ENCODE data around the gene IGFBP2. TPM values are rescaled to one million over a fixed set of nuclear protein-coding genes. Genes with fewer than 3 reads are reported as not detected.

The IGFBP2 gene
- polyA plus RNA-seq, 4 donors: 9.8 to 163 (median 56.4) TPM

GRCh38 chr2:216685327-216685875 lies 52.2 kb downstream of the IGFBP2 start:
- no peaks in the 10 kb centered on the region for H3K9me3 ChIP-seq (ENCODE audit: control insufficient read depth in 2 of 2, insufficient read depth in 1 of 2, low read depth in 1 of 2, low read length in 1 of 2)
- FAIRE-seq: no peak
- H3K36me3 ChIP-seq (ENCODE audit: control insufficient read depth in 3 of 3, insufficient read depth in 2 of 3, low read depth in 1 of 3, low read length in 3 of 3): peaks cover 0 to 13% (median 0%) of the 10 kb centered on the region in 3 donors
- H3K27me3 ChIP-seq (ENCODE audit: control insufficient read depth in 3 of 3, insufficient read depth in 3 of 3, low read length in 3 of 3): peaks cover 0 to 41% (median 0%) of the 10 kb centered on the region in 3 donors
- no peak for DNase-seq
- 80 to 84% (median 82%) methylated on average over 5 of the region's 5 CpGs for WGBS, 3 donors
- no peak overlapping the region for H3K4me3 ChIP-seq (ENCODE audit: low read depth in 1 of 3, low read length in 3 of 3)
- H3K4me1 ChIP-seq (ENCODE audit: control insufficient read depth in 3 of 3, insufficient read depth in 2 of 3, low read depth in 1 of 3, low read length in 2 of 3): peaks cover 0 to 3% (median 0%) of the 10 kb centered on the region in 3 donors
- H3K27ac ChIP-seq (ENCODE audit: low read depth in 1 of 3, low read length in 2 of 3): no peak overlapping the region

- H3K36me3 ChIP-seq (ENCODE audit: control insufficient read depth in 3 of 3, insufficient read depth in 2 of 3, low read depth in 1 of 3, low read length in 3 of 3): peaks cover 0 to 13% (median 0%) of the 10 kb centered on the region in 3 donors
Observed at GRCh38 chr2:216687111-216687510, 53.9 kb downstream of the IGFBP2 start.

GRCh38 chr2:216687646-216688045 lies 54.4 kb downstream of the IGFBP2 start:
- Histone ChIP-seq H3K27me3 (ENCODE audit: control insufficient read depth in 3 of 3, insufficient read depth in 3 of 3, low read length in 3 of 3) (peaks cover 0 to 60% (median 0%) of the 10 kb centered on the region in 3 donors), H3K27ac (ENCODE audit: low read depth in 1 of 3, low read length in 2 of 3) (no peak overlapping the region), H3K4me3 (ENCODE audit: low read depth in 1 of 3, low read length in 3 of 3) (no peak overlapping the region), H3K36me3 (ENCODE audit: control insufficient read depth in 3 of 3, insufficient read depth in 2 of 3, low read depth in 1 of 3, low read length in 3 of 3) (peaks cover 0 to 13% (median 0%) of the 10 kb centered on the region in 3 donors), H3K4me1 (ENCODE audit: control insufficient read depth in 3 of 3, insufficient read depth in 2 of 3, low read depth in 1 of 3, low read length in 2 of 3) (peaks cover 0 to 8% (median 0%) of the 10 kb centered on the region in 3 donors), H3K9me3 (ENCODE audit: control insufficient read depth in 2 of 2, insufficient read depth in 1 of 2, low read depth in 1 of 2, low read length in 1 of 2) (no peaks in the 10 kb centered on the region)
- WGBS, 3 donors: 43 to 45% (median 44%) methylated on average over 4 of the region's 4 CpGs
- FAIRE-seq (no peak), DNase-seq (no peak)

More at GRCh38 chr2:216687111-216687510, 53.9 kb downstream of the IGFBP2 start:
- peaks cover 0 to 5% (median 0%) of the 10 kb centered on the region in 3 donors for H3K4me1 ChIP-seq (ENCODE audit: control insufficient read depth in 3 of 3, insufficient read depth in 2 of 3, low read depth in 1 of 3, low read length in 2 of 3)
- FAIRE-seq (no peak), DNase-seq (no peak)
- peaks cover 0 to 54% (median 0%) of the 10 kb centered on the region in 3 donors for H3K27me3 ChIP-seq (ENCODE audit: control insufficient read depth in 3 of 3, insufficient read depth in 3 of 3, low read length in 3 of 3)
- H3K9me3 ChIP-seq (ENCODE audit: control insufficient read depth in 2 of 2, insufficient read depth in 1 of 2, low read depth in 1 of 2, low read length in 1 of 2): no peaks in the 10 kb centered on the region
- H3K27ac ChIP-seq (ENCODE audit: low read depth in 1 of 3, low read length in 2 of 3): no peak overlapping the region
- WGBS, 3 donors: 62 to 80% (median 74%) methylated on average over 5 of the region's 5 CpGs
- H3K4me3 ChIP-seq (ENCODE audit: low read depth in 1 of 3, low read length in 3 of 3): no peak overlapping the region

GRCh38 chr2:216688731-216689340 lies 55.6 kb downstream of the IGFBP2 start:
- Histone ChIP-seq H3K36me3 (ENCODE audit: control insufficient read depth in 3 of 3, insufficient read depth in 2 of 3, low read depth in 1 of 3, low read length in 3 of 3) (peaks cover 0 to 13% (median 0%) of the 10 kb centered on the region in 3 donors), H3K9me3 (ENCODE audit: control insufficient read depth in 2 of 2, insufficient read depth in 1 of 2, low read depth in 1 of 2, low read length in 1 of 2) (no peaks in the 10 kb centered on the region), H3K27ac (ENCODE audit: low read depth in 1 of 3, low read length in 2 of 3) (no peak overlapping the region), H3K4me1 (ENCODE audit: control insufficient read depth in 3 of 3, insufficient read depth in 2 of 3, low read depth in 1 of 3, low read length in 2 of 3) (peaks cover 0 to 14% (median 0%) of the 10 kb centered on the region in 3 donors), H3K4me3 (ENCODE audit: low read depth in 1 of 3, low read length in 3 of 3) (no peak overlapping the region), H3K27me3 (ENCODE audit: control insufficient read depth in 3 of 3, insufficient read depth in 3 of 3, low read length in 3 of 3) (peaks cover 0 to 64% (median 0%) of the 10 kb centered on the region in 3 donors)
- WGBS, 3 donors: 42 to 56% (median 53%) methylated on average over 9 of the region's 9 CpGs
- no peak for FAIRE-seq
- DNase-seq: no peak

- DNase-seq (no peak), FAIRE-seq (no peak)
- H3K9me3 ChIP-seq (ENCODE audit: control insufficient read depth in 2 of 2, insufficient read depth in 1 of 2, low read depth in 1 of 2, low read length in 1 of 2): no peaks in the 10 kb centered on the region
- no peak overlapping the region for H3K4me3 ChIP-seq (ENCODE audit: low read depth in 1 of 3, low read length in 3 of 3)
- WGBS, 3 donors: 81 to 88% (median 86%) methylated on average over 3 of the region's 3 CpGs
- H3K27ac ChIP-seq (ENCODE audit: low read depth in 1 of 3, low read length in 2 of 3): no peak overlapping the region
- peaks cover 0 to 67% (median 4%) of the 10 kb centered on the region in 3 donors for H3K27me3 ChIP-seq (ENCODE audit: control insufficient read depth in 3 of 3, insufficient read depth in 3 of 3, low read length in 3 of 3)
- peaks cover 0 to 19% (median 0%) of the 10 kb centered on the region in 3 donors for H3K4me1 ChIP-seq (ENCODE audit: control insufficient read depth in 3 of 3, insufficient read depth in 2 of 3, low read depth in 1 of 3, low read length in 2 of 3)
- H3K36me3 ChIP-seq (ENCODE audit: control insufficient read depth in 3 of 3, insufficient read depth in 2 of 3, low read depth in 1 of 3, low read length in 3 of 3): peaks cover 0 to 13% (median 0%) of the 10 kb centered on the region in 3 donors
Observed at GRCh38 chr2:216689397-216689796, 56.2 kb downstream of the IGFBP2 start.

GRCh38 chr2:216690456-216690852 lies 57.2 kb downstream of the IGFBP2 start:
- Histone ChIP-seq H3K4me3 (ENCODE audit: low read depth in 1 of 3, low read length in 3 of 3) (peak overlapping the region in 1 of 3 donors; percentile 14), H3K4me1 (ENCODE audit: control insufficient read depth in 3 of 3, insufficient read depth in 2 of 3, low read depth in 1 of 3, low read length in 2 of 3) (peaks cover 0 to 23% (median 0%) of the 10 kb centered on the region in 3 donors), H3K9me3 (ENCODE audit: control insufficient read depth in 2 of 2, insufficient read depth in 1 of 2, low read depth in 1 of 2, low read length in 1 of 2) (no peaks in the 10 kb centered on the region), H3K36me3 (ENCODE audit: control insufficient read depth in 3 of 3, insufficient read depth in 2 of 3, low read depth in 1 of 3, low read length in 3 of 3) (peaks cover 0 to 13% (median 0%) of the 10 kb centered on the region in 3 donors), H3K27me3 (ENCODE audit: control insufficient read depth in 3 of 3, insufficient read depth in 3 of 3, low read length in 3 of 3) (peaks cover 1 to 76% (median 11%) of the 10 kb centered on the region in 3 donors), H3K27ac (ENCODE audit: low read depth in 1 of 3, low read length in 2 of 3) (no peak overlapping the region)
- 32 to 39% (median 35%) methylated on average over 6 of the region's 6 CpGs for WGBS, 3 donors
- DNase-seq (no peak), FAIRE-seq (no peak)

GRCh38 chr2:216690853-216691741 lies 57.9 kb downstream of the IGFBP2 start:
- Histone ChIP-seq H3K27ac (ENCODE audit: low read depth in 1 of 3, low read length in 2 of 3) (peak overlapping the region in 2 of 3 donors; percentile 79 to 87), H3K4me3 (ENCODE audit: low read depth in 1 of 3, low read length in 3 of 3) (peak overlapping the region in 1 of 3 donors; percentile 49), H3K27me3 (ENCODE audit: control insufficient read depth in 3 of 3, insufficient read depth in 3 of 3, low read length in 3 of 3) (peaks cover 3 to 82% (median 11%) of the 10 kb centered on the region in 3 donors), H3K9me3 (ENCODE audit: control insufficient read depth in 2 of 2, insufficient read depth in 1 of 2, low read depth in 1 of 2, low read length in 1 of 2) (no peaks in the 10 kb centered on the region), H3K4me1 (ENCODE audit: control insufficient read depth in 3 of 3, insufficient read depth in 2 of 3, low read depth in 1 of 3, low read length in 2 of 3) (peaks cover 0 to 26% (median 0%) of the 10 kb centered on the region in 3 donors), H3K36me3 (ENCODE audit: control insufficient read depth in 3 of 3, insufficient read depth in 2 of 3, low read depth in 1 of 3, low read length in 3 of 3) (peaks cover 0 to 13% (median 0%) of the 10 kb centered on the region in 3 donors)
- WGBS, 3 donors: 6 to 9% (median 7%) methylated on average over 19 to 23 of the region's 23 CpGs
- peak in 1 of 2 donors; percentile 69 for DNase-seq
- no peak for FAIRE-seq
